GM18499 (cell line): ENCODE data around the gene RHCG.

Source experiments
- ATAC-seq: cut with Tn5 transposase; IDR thresholded peaks from one replicate; pipeline ENCODE4 v1.9.1; 2021; ENCODE audit warnings: moderate number of reproducible peaks; ENCODE audit not compliant: insufficient read depth, unreplicated experiment

Gene RHCG

DNA sequence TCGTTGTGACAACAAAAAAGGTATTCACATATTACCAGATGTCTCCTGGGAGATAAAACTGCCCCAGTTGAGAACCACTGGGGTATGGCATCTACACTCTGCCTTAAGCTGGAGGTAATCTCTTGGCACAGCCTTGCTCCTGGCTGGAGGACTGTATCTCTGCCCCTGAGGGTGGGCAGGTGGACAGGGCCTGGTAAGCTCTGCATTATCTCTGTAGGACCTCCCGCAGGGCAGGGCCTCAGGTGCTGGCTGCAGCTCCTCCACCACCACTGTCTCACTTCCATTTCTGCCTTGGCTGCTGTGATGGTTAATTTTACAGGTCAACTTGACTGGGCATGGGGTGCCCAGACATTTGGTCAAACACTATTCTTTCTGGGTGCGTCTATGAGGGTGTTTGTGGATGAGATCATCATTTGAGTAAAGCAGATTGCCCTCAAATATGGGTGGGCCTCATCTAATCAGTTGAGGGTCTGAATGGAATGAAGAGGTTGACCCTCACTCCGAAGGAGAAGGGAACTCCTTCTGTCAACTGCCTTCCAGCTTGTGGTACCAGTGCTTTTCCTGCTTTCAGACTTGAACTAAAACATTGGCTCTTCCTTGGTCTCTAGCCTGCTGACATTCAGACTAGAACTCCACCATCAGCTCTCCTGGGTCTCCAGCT is 9.8 kb upstream of the RHCG start:
- no peak for ATAC-seq

DNA sequence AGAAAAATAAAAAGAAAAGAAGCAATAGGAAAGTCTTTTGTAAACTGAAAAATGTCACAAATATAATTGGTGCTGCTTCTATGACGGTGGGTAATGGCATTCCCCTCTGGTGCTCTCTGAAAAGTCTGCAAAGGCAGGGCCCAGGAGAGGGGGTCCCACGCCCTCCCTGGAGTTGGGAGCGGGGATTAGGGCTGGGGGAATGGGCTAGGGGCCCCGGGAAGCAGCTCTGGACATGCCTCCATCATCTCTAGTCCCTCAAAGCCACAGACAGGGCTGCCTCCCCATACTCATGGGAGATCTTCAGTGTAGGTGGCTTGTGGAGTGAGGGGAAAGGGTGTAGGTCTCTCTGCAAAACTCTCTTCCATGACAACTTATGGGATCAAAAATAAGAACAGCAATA is 7.8 kb upstream of the RHCG start:
- ATAC-seq, result no peak

DNA sequence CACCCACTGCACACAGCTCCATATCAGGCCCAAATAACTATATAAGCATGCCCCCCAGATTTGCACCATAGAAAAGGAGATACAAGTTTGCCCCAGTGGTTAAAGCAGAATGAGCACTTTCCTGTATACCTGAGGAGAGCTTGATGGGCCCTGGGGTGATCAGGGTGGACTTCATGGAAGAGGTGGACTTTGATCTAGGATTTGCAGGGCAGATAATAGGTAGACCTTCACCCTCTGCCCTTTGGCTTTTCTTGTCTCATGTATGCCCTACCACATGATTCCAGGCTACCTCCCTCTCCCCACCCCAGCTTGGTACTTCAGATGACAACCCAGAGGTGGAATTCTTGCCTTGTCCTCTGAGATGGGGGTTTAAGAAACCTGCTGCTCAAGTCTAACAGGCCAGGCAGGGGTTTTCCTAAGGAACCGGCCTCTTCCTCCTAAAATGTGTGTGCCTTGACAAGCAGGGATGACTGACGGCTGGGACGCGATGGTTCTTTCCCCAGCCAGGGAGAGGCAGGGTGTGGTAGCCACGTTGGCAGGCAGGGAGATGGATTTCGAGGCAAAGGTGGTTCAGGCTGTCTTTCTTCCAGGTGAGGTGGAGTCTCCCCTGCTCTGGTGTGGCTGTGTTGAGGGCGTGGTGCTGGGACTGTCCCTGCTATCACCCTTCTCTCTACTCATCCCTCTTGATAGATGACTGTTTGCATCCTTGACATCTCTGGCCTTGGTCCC is 6.6 kb upstream of the RHCG start:
- no peak for ATAC-seq

DNA sequence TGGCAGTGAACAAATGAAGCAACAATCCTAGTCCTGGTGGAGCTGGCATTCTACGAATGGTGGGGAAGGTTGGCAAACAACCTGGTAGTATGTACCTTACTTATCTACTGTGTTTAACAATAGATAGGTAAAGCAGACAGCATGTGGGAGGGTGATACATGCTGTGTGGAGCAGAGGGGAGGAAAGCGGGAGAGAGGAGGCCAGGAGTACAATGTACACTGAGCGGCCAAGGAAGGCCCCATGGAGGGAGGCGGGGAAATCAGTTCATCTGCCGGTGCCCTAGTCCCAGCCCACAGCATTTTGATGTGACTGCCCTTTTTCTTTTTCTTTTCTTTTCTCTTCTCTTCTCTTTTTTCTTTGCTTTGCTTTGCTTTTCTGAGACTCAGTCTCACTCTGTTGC is 5.3 kb upstream of the RHCG start:
- no peak for ATAC-seq

DNA sequence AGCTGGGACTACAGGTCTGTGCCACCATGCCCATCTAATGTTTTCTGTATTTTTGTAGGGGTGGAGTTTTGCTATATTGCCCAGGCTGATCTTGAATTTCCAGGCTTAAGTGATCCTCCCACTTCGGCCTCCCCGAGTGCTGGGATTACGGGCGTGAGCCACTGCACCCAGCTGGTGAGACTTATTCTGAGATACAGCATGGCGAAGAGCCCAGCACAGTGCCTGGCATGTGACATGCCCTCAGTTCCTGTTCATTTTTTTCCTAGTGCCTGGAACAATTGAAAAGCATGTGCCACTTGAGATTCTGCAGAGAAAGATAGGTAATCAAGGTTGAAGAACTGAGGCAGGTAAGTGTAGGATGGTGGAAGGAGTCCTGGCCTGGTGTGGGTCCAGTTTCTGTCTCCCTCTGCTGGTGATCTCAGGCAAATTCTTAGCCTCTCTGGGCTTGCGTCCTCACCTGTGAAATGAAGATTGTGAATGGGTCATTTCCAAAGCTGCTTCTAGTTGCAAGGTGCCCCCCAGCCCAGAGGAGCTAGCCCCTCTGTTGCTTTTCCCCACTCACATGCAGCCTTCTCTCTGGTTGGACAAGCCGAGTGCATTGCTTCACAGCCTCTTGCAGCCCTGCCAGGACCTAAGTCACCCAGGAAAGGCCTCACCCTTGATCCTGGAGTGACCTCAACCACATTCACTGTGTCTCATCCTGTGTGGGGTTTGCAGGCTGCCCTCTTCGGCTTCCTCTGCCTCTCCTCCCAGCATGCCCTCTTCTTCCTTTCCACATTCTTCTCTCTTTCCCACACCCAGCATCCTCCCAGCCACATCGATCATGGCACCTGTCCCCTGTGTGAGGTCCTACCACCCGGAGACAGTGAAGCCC is 4.3 kb upstream of the RHCG start:
- ATAC-seq, result no peak

DNA sequence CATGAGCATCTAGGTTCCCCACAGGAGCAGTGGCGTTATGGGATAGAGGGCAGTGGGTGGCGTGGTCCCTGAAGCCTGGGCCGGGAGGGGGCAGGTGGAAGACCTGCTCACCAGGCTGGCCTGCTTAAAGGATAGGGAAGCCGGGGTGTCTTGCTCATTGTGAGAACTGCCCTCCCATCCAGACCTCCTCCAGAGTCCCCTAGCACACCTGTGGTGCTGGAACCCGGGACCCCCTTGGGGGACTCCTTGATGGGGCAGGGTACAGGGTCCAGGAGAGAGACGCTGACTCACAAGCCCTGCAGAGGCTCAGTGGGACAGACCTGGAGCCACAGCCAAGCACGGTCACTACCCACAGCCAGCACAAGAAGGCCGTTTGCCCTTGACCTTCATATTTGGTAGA is 2.8 kb upstream of the RHCG start:
- ATAC-seq, result no peak

DNA sequence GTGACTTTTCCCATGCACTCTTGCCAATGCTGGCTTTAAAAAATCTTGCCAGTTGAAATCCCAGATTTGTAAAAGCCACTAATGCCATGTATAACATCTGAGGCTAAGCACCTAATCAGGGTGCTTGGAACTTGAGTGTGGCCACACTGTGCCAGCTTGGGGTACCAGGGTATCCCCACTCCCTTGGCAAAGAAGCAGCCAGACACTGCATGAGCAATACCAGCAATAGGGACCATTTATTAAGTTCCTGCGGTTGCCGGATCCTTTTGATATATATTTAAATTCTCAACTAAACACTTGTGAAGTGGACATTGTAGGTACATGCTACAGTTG is 2.2 kb upstream of the RHCG start:
- ATAC-seq, result no peak

DNA sequence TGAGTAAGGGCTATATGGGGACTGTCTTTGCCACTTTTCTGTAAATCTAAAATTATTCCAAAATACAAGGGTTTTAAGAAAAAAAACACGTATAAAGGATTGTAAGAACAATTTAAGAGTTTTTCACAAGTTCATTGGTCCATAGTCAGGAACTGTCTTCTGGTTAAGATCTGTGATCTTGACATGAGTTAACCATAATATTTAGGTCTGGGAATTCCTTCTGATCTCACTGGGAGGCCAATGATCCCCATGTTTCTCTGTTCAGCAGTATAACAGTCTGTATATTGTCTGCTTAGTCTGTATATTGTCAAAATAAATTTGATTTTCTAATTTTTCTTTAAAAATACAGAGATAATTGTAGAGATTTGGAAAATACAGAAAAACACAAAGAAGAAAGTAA is 848 bp upstream of the RHCG start:
- no peak for ATAC-seq

DNA sequence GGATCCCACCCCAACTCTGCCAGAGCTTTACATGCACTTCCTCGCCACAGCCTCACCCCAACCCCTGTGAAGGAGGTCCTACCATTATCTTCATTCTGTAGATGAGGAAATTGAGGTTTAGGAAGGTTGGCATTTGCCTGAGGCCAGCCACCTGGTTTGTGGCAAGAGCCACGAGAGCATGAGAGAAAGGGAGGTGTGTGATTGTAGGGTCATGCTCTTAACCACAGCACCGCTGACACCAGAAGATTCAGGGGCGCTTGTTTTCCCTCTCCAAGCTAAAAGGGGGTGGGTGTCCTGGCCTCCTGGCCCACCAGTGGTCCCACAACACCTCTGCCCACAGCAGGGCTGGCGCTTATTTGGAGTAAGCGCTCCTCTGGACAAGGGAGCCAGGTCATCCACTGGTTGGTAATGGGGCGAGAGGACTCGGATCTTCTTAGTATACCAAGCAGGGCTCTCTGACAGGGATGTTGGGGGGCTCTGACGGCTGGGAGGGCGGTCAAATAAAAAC is 691 bp downstream of the RHCG start:
- ATAC-seq, result no peak

DNA sequence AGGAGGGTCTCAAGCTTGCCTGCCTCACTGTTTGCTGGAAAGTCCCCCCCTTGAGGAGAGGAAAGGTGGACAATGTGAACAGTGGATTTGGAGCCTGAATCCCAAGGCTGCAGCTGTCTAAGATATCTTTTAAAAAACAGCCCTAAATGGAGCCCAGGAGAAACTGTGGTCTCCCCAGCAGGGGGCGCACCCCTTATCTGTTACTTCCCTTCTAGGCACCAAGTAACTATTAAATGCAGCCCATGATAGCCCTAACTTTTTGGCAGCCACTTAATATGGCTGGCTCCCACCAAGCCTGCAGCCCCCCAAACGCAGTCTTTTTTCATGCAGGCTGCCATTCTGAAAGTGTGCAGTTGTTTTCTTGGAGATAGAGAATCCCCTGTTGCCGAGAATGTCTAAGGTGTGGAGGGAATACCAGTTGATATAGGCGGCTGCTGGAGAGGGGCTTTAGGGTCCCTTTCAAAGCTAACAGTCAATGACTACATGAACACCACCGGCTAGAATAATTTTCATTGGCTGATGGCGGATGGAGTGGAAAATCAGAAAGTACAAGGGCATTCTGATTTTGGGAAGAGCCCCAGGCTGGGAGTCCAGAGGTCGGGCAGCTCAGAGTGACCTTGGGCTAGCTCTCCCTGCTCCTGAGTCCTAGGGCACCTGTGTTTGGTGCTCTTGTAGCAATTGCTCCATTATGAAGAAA is 1.3 kb downstream of the RHCG start:
- ATAC-seq, result no peak

DNA sequence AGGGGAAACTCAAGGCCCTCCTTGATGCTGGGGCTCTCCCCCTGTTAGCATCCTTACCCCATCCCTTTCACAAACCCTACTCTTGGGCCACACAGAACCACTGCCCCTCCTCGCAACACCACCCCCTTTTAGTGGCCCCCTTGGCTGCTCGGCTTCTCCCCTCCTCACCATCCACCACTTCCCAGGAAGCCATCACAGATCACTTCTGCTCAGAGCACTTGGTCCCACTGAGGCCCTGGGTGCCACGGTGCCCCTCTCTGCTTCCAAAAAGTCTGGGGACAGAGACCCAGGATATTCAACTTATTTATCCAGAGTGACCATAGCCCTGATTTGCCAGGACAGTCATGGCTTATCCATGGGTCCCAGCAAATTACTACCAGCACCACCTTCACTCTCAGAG is 2.4 kb downstream of the RHCG start:
- no peak for ATAC-seq

DNA sequence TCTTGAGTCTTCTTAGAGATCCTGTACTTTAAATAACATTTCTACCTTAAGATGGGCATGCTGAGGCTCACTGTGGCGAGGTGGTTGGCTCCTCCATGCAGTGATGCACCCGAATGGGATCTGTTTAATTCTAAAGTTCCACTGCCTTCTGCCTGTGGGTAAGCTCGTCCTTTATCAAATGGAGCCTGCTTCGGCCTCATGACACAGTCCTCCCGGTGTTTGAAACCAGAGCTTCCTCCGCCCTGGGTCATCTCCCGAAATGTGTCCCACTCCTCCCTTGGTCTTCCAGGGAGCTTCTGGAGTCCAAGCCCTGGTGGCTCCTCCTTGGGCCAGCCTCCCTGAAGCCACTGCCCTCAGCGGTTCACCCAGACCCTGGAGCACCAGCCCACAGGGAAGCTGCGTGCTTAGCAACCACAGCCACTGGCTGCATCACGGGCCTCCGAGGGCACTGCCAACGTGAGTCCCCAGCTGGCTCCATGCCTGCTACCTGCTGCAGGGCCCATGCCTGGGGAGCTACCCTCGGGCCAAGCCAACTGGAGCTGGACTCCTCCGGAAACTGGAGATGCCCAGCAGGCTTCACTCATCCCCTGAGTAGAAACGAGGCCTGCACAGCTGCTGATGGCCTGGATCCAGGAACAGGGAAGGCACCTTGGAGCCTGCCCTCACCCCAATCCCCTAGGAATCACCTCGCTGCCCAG is 3.3 kb downstream of the RHCG start:
- no peak for ATAC-seq

DNA sequence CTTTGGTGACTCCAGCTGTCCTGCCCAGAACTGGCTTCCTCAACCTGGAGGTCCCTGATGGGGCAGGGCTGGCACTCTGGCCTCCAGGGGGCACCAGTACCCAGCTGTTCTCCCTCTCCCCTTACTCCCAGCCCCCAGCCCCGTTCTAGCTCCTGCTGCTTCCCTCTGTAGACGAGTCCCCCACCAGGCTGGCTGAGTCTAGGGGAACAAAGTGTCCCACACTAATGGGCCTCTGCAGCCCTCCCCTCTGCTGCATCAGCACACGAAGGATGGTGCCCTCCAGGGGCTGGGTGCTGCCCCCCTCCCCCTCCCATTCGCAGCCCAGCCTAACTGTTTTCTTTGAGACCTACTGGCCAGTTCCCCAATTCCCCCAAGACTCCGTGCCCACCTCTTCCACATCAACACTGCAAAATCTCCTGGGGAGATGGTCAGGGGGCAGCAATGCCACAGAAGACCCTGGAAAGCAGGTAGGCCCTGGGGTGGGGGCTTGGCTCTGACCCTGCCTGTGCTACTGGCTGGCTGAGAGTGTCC is 4.2 kb downstream of the RHCG start:
- no peak for ATAC-seq

DNA sequence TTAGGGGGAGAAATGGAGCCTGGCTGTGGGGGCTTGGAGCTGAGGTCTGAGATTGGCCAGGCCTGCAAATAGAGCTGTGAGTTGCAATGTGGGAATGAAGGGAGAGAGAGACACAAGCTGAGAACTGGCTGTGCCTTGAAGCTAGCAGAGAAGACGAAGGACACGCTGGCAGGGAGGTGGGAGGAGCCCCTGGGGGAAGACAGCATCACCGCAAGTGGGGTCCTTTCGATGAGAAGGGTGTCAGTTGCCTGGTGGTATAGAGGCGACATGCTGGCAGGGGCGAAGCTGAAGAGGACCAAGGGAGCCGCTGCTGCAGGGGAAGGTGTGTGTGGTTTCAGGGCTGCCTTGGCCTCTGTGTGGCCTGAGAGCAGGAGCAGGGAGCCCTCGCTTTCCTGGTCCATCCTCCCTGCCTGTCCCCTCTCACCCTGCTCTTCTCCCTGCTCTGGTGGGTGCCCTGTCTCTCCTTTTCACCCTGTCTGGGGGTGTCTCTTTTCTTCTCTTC is 5.5 kb downstream of the RHCG start:
- ATAC-seq, result no peak

DNA sequence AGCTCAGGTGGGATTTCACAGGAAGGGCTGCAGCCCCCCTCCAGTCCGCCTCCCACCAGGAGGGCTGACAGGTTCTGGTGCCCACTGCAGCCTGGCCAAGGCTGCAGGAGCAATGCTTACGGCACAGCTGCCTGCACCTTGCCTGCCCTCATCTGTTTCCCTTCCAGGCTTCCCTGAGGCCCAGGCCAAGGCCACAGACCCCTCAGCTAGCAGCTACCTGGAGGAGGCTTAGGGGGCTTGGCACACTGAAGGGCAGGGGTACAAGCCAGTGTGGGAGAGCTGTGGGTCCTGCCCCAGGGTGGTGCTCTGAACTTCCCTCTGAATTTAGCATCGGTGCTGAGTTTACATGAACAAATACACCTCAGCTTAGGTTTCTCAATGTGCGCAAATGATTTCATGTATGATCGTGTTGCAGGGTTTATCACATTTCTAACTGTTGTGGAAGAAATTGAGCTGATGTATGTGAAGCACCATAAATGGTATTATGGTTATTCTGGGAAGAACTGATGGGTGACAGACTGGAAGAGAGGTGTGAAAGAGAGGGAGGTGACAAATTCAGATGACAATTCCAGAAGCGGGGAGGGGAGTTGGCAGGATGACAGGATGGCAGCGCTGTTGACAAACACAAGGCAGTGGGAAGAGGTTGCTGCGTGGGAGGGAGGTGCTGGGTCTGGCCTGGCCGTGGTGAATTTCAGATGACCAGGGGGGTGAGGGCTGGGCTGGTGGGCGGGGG is 6.1 kb downstream of the RHCG start:
- ATAC-seq, result no peak

DNA sequence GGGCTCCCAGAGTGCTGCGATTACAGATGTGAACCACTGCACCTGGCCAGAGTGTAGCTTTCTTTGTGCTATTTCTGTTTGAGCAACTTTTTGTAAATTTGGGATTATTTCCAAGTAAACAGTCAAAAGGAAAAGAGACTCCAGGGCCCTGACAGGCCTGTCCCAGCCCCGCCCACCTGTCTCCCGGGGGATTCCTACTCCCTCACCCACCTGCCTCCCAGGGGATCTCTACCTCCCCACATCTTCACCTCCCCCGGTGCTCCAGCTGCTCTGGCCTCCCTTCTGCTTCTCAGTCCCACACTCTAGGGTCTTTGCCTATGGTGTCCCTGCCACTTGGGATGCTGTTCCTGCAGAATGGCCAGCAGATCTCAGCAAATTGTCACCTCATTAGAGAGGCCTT is 7.0 kb downstream of the RHCG start:
- no peak for ATAC-seq

DNA sequence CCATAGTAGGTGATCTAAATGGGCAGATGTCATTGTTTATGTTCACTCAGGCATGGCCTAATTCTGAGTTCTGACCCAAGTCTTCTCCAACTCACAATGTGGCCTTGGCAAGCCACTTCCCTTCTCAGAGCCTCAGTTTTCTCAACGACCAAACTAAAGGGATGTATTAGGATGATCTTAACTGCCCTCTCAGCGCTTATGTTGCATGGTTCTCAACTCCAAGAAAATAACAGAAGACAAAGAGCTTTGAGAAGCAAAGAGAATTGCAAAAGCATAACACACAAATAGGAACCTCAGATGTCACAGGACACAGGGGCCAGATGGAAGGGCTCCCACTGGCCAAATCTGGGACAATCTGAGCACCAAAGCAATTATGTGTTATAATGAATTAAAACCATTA is 8.6 kb downstream of the RHCG start:
- no peak for ATAC-seq

DNA sequence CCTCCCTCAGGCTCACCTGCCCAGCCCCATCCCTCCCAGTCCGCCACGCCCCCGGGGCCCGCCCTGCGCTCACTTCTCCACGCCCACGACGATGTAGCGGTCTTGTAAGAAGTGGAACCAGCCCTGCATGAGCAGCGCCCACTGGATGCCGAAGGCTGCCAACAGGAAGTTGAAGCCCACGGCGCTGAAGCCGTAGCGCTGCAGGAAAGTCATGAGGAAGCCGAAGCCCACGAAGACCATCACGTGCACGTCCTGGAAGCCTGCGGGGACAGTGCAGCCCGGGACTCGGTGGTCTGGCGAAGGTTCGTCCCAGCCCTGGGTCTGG is 9.7 kb downstream of the RHCG start:
- no peak for ATAC-seq

DNA sequence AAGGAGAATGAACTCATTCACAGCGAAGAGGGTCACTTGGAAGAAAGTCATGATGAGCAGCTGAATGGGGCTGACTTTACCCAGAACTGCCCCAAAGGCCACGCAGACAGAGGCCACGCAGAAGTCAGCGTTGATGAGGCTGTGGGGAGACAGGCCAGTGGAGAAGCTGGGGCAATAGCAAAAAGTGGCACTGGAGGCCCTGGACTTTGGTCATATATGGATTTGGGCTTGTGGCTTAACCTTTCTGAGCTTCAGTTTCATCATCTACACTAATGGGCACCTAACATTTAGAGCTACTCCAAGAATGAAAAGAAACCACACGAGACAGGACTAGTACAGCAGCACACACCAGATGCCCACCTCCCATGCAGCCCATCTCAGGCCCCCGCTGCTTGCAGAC is 13.3 kb downstream of the RHCG start:
- ATAC-seq, result no peak
